ENCODE data around the gene ALB. TPM values are rescaled to one million over a fixed set of nuclear protein-coding genes. Genes with fewer than 3 reads are reported as not detected.
"Not testable (repeated sequence)": the region's sequence is repeated elsewhere in the genome, so short reads cannot be mapped to it uniquely, and the experiment has no call there.

ALB gene
- total RNA-seq, 4 donors from 2014 or later = 0.27 to 0.56 TPM; not detected in 2

DNA sequence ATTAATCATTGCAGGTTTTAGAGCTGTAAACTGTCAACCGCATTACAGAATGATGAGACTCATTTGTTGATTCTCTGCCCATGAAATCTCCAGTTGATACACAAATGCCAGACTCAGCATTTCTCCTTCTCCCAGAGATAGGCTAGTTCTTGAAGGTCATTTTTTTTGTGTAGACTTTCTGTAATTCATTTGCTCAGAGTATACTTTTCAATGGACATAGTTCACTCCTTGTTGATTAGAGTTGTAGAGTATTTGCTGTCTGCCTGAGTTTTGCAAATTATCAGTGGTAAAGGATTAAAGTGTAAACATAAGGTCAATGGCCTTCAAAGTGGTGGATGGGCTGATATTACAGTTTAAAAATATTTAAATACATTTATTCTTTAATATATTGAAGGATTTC, 15.2 kb upstream of the ALB start:
- intact Hi-C loops (cut with DNase I) = no loop called here
- no peaks in the 10 kb centered on the region for H3K9me3 ChIP-seq
- DNase-seq = no peak

DNA sequence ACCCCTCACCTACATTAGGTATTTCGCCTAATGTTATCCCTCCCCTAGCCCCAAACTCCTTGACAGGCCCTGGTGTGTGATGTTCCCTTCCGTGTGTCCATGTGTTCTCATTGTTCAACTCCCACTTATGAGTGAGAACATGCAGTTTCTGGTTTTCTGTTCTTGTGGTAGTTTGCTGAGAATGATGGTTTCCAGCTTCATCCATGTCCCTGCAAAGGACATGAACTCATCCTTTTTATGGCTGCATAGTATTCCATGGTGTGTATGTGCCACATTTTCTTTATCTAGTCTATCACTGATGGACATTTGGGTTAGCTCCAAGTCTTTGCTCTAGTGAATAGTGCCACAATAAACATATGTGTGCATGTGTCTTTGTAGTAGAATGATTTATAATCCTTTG, 14.4 kb upstream of the ALB start:
- H3K27me3 ChIP-seq; intact Hi-C loops (cut with DNase I); H3K4me1 ChIP-seq; H3K4me3 ChIP-seq (replicated peaks in 1 of 3); DNase-seq; H3K27ac ChIP-seq; H3K9me3 ChIP-seq; H3K36me3 ChIP-seq: not testable (repeated sequence)
- WGBS, 2 donors = 94 to 96% methylated on average over 2 of the region's 2 CpGs

More for the DNA sequence above, 15.2 kb upstream of the ALB start:
- WGBS, 2 donors = 86 to 90% methylated on average over 1 of the region's 1 CpG
- TF ChIP-seq CTCF (IDR thresholded peaks at IDR 0.05) (no peak), POLR2A (IDR thresholded peaks at IDR 0.05) (no peak)
- no peak overlapping the region for H3K27ac ChIP-seq
- H3K4me3 ChIP-seq (replicated peaks in 1 of 3) = no peak overlapping the region
- no peaks in the 10 kb centered on the region for H3K27me3 ChIP-seq
- no peaks in the 10 kb centered on the region for H3K36me3 ChIP-seq
- no peaks in the 10 kb centered on the region for H3K4me1 ChIP-seq

- no peak for DNase-seq
- Histone ChIP-seq H3K27me3 (no peaks in the 10 kb centered on the region), H3K27ac (no peak overlapping the region), H3K4me3 (replicated peaks in 1 of 3) (no peak overlapping the region), H3K36me3 (no peaks in the 10 kb centered on the region), H3K4me1 (no peaks in the 10 kb centered on the region), H3K9me3 (no peaks in the 10 kb centered on the region)
- TF ChIP-seq POLR2A (IDR thresholded peaks at IDR 0.05) (no peak), CTCF (IDR thresholded peaks at IDR 0.05) (no peak)
- intact Hi-C loops (cut with DNase I) = no loop called here
These were observed 12.3 kb upstream of the ALB start for GRCh38 chr4:73391774-73392173.

- Histone ChIP-seq H3K4me1 (no peaks in the 10 kb centered on the region), H3K27ac (no peak overlapping the region), H3K36me3 (no peaks in the 10 kb centered on the region), H3K9me3 (no peaks in the 10 kb centered on the region), H3K4me3 (replicated peaks in 1 of 3) (no peak overlapping the region), H3K27me3 (no peaks in the 10 kb centered on the region)
- 91% methylated on average over 2 of the region's 2 CpGs for WGBS, 2 donors
- intact Hi-C loops (cut with DNase I) = no loop called here
- DNase-seq = no peak
- TF ChIP-seq POLR2A (IDR thresholded peaks at IDR 0.05) (no peak), CTCF (IDR thresholded peaks at IDR 0.05) (no peak)
These were observed 11.2 kb upstream of the ALB start for GRCh38 chr4:73392936-73393335.

DNA sequence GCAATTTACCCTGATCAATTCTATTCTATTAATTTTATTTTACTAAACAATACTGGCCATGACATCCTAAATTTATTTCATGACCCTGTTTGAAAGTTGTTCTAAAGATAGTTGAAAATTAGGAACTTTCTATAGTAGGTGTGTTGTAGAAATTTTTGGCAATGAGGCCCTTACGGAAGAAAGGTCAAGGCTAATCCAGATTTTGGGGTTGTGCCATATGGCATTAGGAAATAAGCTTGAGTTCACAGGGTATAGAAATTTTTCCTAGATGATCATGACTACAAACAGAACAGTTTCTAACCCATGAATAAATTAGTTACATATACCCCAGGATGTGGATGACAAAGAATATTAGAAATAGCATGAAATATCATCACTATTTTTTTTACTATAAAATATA, 7.8 kb upstream of the ALB start:
- Histone ChIP-seq H3K27me3 (no peaks in the 10 kb centered on the region), H3K36me3 (no peaks in the 10 kb centered on the region), H3K4me3 (replicated peaks in 1 of 3) (no peak overlapping the region), H3K9me3 (no peaks in the 10 kb centered on the region), H3K4me1 (no peaks in the 10 kb centered on the region), H3K27ac (no peak overlapping the region)
- intact Hi-C loops (cut with DNase I) = no loop called here
- 87 to 97% methylated on average over 1 of the region's 1 CpG for WGBS, 2 donors
- TF ChIP-seq POLR2A (IDR thresholded peaks at IDR 0.05) (no peak), CTCF (IDR thresholded peaks at IDR 0.05) (no peak)
- no peak for DNase-seq

All from thyroid gland (tissue), 4 donors.